OCI-LY7 (cell line): Measurements from ENCODE around the gene ZNF462.

Source experiments
- EZH2phosphoT487 ChIP-seq: fragments of 200-600 bp; sonication (generic); IDR thresholded peaks from 2 replicates; pipeline ENCODE4 v1.6.1; 2018; ENCODE audit warnings: low read depth, borderline replicate concordance, mild to moderate bottlenecking, mixed run types, antibody characterized with exemption, low read length, moderate library complexity, mixed read lengths
- TF ChIP-seq, protein P1 (sequence below): fragments of 200-600 bp; sonication (generic); conservative IDR thresholded peaks from 2 replicates; pipeline ENCODE4 v1.5.1; 2014; ENCODE audit warnings: mild to moderate bottlenecking, antibody characterized with exemption, low read length, moderate library complexity, mixed read lengths

- TF ChIP-seq, protein P1, sequence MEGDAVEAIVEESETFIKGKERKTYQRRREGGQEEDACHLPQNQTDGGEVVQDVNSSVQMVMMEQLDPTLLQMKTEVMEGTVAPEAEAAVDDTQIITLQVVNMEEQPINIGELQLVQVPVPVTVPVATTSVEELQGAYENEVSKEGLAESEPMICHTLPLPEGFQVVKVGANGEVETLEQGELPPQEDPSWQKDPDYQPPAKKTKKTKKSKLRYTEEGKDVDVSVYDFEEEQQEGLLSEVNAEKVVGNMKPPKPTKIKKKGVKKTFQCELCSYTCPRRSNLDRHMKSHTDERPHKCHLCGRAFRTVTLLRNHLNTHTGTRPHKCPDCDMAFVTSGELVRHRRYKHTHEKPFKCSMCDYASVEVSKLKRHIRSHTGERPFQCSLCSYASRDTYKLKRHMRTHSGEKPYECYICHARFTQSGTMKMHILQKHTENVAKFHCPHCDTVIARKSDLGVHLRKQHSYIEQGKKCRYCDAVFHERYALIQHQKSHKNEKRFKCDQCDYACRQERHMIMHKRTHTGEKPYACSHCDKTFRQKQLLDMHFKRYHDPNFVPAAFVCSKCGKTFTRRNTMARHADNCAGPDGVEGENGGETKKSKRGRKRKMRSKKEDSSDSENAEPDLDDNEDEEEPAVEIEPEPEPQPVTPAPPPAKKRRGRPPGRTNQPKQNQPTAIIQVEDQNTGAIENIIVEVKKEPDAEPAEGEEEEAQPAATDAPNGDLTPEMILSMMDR = no peak
- no peak for TF ChIP-seq EZH2phosphoT487
Observed at GRCh38 chr9:106897236-106897635, 34.3 kb downstream of the ZNF462 start.
